CD8-positive, alpha-beta memory T cell (primary cell): ENCODE data around the gene ODAD4. TPM values are rescaled to one million over a fixed set of nuclear protein-coding genes. Genes with fewer than 3 reads are reported as not detected.
A peak's percentile ranks its signal among the peaks of the same experiment; 100 is the strongest.

ENCODE experiments used
- CTCF ChIA-PET: fragments of 350-600 bp; sonication (Branson Sonifier 250); formaldehyde crosslinking; loops from one replicate; lab custom pipeline; 2021; ENCODE audit warnings: antibody characterized with exemption; lab: Charles Lee
- POLR2A ChIA-PET: fragments of 350-600 bp; sonication (Branson Sonifier 250); formaldehyde crosslinking; loops from one replicate; lab custom pipeline; 2021; ENCODE audit warnings: antibody characterized with exemption; lab: Charles Lee
- DNase-seq, 5 donors: peaks; one replicate each; pipeline versions ENCODE4 v3.0.0 to v3.0.0-alpha.2; 2020 to 2022; ENCODE audit warnings: mixed read lengths in 1 of 5
- H3K27ac ChIP-seq: one replicate; pipeline ENCODE4 v1.7.0; 2013; ENCODE audit warnings: low read depth, mild to moderate bottlenecking, low read length, moderate library complexity
- H3K27me3 ChIP-seq: 2 replicates; pipeline ENCODE4 v1.7.0; 2013; ENCODE audit warnings: low read length, mild to moderate bottlenecking; ENCODE audit not compliant: insufficient read depth, poor library complexity, severe bottlenecking
- H3K36me3 ChIP-seq: 2 replicates; pipeline ENCODE4 v1.7.0; 2013; ENCODE audit warnings: mild to moderate bottlenecking, low read length, moderate library complexity; ENCODE audit not compliant: insufficient read depth
- H3K4me1 ChIP-seq: 2 replicates; pipeline ENCODE4 v1.7.0; 2013; ENCODE audit warnings: mild to moderate bottlenecking, low read length, moderate library complexity; ENCODE audit not compliant: insufficient read depth
- H3K4me3 ChIP-seq: 2 replicates; pipeline ENCODE4 v1.7.0; 2013; ENCODE audit warnings: mild to moderate bottlenecking, low read length
- H3K9me3 ChIP-seq: 2 replicates; pipeline ENCODE4 v1.7.0; 2013; ENCODE audit warnings: mild to moderate bottlenecking, low read length
- H3K27ac Mint-ChIP-seq, 8 donors: one replicate each; pipeline ENCODE4 v1.8.0; 2020 to 2021; ENCODE audit warnings: mixed read lengths in 8 of 8, mild to moderate bottlenecking in 6 of 8, inconsistent platforms in 3 of 8, moderate library complexity in 3 of 8
- H3K27me3 Mint-ChIP-seq, 2 donors: one replicate each; pipeline ENCODE4 v1.8.0; 2020 to 2021; ENCODE audit warnings: mixed read lengths in 2 of 2, mild to moderate bottlenecking in 1 of 2, moderate library complexity in 1 of 2
- H3K36me3 Mint-ChIP-seq, 3 donors: one replicate each; pipeline ENCODE4 v1.8.0; 2020 to 2021; ENCODE audit warnings: mixed read lengths in 3 of 3, inconsistent platforms in 1 of 3, mild to moderate bottlenecking in 1 of 3
- H3K4me1 Mint-ChIP-seq, 3 donors: one replicate each; pipeline ENCODE4 v1.8.0; 2020 to 2021; ENCODE audit warnings: mixed read lengths in 3 of 3, inconsistent platforms in 1 of 3, mild to moderate bottlenecking in 1 of 3
- H3K4me3 Mint-ChIP-seq, 7 donors: one replicate each; pipeline ENCODE4 v1.8.0; 2020 to 2021; ENCODE audit warnings: mixed read lengths in 7 of 7, mild to moderate bottlenecking in 6 of 7, moderate library complexity in 4 of 7, inconsistent platforms in 2 of 7
- H3K9me3 Mint-ChIP-seq, 5 donors: one replicate each; pipeline ENCODE4 v1.8.0; 2020 to 2022; ENCODE audit warnings: mixed read lengths in 5 of 5, mild to moderate bottlenecking in 3 of 5, moderate library complexity in 2 of 5, inconsistent platforms in 1 of 5
- polyA plus RNA-seq: library from polyadenylated mRNA; unstranded; fragments of 300-500 nt; fragmentation: Illumina TruSeq; gene quantifications from one replicate; pipeline ENCODE4 v1.2.3, GENCODE V29; 2021
- total RNA-seq, 2 experiments: library from RNA; stranded (reverse); gene quantifications; one replicate each; pipeline ENCODE4 v1.2.3, GENCODE V29; 2021

Gene ODAD4, protein sequence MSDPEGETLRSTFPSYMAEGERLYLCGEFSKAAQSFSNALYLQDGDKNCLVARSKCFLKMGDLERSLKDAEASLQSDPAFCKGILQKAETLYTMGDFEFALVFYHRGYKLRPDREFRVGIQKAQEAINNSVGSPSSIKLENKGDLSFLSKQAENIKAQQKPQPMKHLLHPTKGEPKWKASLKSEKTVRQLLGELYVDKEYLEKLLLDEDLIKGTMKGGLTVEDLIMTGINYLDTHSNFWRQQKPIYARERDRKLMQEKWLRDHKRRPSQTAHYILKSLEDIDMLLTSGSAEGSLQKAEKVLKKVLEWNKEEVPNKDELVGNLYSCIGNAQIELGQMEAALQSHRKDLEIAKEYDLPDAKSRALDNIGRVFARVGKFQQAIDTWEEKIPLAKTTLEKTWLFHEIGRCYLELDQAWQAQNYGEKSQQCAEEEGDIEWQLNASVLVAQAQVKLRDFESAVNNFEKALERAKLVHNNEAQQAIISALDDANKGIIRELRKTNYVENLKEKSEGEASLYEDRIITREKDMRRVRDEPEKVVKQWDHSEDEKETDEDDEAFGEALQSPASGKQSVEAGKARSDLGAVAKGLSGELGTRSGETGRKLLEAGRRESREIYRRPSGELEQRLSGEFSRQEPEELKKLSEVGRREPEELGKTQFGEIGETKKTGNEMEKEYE
- under 1 TPM; 0.53 to 0.57 TPM for total RNA-seq
- polyA plus RNA-seq, result 0.10 TPM

DNA sequence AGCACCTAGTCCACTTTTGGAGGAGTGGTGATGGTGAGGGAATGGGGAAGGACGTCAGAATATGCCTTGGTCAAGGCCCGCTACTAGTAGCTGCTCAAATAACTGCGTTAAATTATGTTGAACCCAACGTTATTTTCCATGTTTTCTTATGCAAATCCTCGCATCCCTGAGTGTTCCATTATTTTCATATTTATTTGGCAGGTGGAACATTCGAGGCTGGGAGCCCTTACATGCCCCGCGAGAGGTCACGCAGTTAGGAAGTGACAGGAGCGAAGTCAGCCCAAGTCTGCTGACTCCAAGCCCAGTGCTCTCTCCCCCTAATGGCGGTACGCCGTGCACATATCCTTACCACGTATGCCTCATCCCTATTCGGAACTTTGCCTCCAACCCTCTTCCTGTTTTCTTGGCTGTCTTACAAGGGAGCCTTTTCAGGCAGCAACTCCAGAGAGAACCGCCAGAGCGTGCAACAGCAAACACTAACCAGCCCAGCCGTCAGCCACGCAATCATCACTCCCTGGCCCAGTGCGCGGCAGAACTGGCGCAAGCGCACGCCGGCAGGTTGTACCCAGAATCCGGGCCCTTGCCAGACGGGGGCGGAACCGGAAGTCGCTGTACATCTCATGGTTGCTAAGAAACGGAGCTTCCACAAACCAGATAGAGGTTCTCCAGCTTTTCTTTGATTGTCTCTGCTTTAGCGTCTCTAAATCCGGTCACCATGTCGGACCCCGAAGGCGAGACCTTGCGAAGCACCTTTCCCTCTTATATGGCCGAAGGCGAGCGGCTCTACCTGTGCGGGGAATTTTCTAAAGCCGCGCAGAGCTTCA lies at the start of gene ODAD4:
TSS of gene ODAD4 (plus strand) at position 609 of the 824 bp plus-strand sequence. CDS start at position 716, 107 bp downstream.
- H3K36me3 Mint-ChIP-seq, result peaks cover 0 to 5% (median 0%) of the 10 kb centered on the region in 3 donors
- peaks cover 4 to 9% of the 10 kb centered on the region in 2 donors for H3K27me3 Mint-ChIP-seq
- H3K9me3 Mint-ChIP-seq, result no peaks in the 10 kb centered on the region
- no peaks in the 10 kb centered on the region for H3K9me3 ChIP-seq
- POLR2A ChIA-PET, result interaction anchor here (0.5 to 1.7 kb wide), 11 partner anchors 12 to 1355 kb away, joined by 3 to 15 read pairs (median 5); partner anchors contain the start of genes ACLY, CNP, DNAJC7 and KLHL11
- peak within 1 kb of the TSS; percentile 90 for H3K27ac ChIP-seq
- CTCF ChIA-PET, result interaction anchor here (0.6 to 1.7 kb wide), 14 partner anchors 8 to 183 kb away, joined by 3 to 8 read pairs (median 3); partner anchors contain the start of genes ACLY, CNP, DHX58 and DNAJC7
- H3K4me3 ChIP-seq, result peak within 1 kb of the TSS; percentile 72
- peak; percentile 94 to 97 (median 96) for DNase-seq
- peaks cover 20% of the 10 kb centered on the region for H3K4me1 ChIP-seq
- H3K36me3 ChIP-seq, result no peaks in the 10 kb centered on the region
- no peaks in the 10 kb centered on the region for H3K27me3 ChIP-seq
- peak within 1 kb of the TSS; percentile 90 to 100 (median 97) for H3K27ac Mint-ChIP-seq
- peaks cover 19 to 26% (median 24%) of the 10 kb centered on the region in 3 donors for H3K4me1 Mint-ChIP-seq
- peak within 1 kb of the TSS; percentile 88 to 97 (median 94) for H3K4me3 Mint-ChIP-seq

DNA sequence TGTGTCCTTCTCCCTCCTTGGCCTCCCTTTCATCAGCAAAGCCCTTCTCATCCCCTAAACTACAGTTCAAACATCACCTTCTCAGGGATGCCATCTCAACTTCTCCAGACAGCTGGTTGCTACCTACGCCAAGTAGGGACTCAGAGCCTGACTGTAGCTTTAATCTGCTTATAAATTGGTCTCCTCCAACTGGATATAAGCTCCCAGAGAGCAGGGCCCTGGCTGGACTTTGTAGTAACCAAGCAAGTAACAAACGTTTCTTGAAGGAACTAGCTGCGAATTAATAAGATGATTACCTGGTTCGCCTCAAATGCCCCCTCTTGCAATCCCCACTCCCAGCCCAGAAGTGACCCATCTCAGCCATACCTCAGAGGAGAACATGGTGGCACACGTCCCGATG lies 47.7 kb upstream of the ODAD4 start:
- Histone ChIP-seq H3K4me3 (no peak overlapping the region), H3K27ac (no peak overlapping the region), H3K27me3 (no peaks in the 10 kb centered on the region), H3K9me3 (no peaks in the 10 kb centered on the region), H3K4me1 (no peaks in the 10 kb centered on the region), H3K36me3 (peaks cover 50% of the 10 kb centered on the region)
- peaks cover 0 to 5% (median 0%) of the 10 kb centered on the region in 3 donors for H3K4me1 Mint-ChIP-seq
- no peak overlapping the region for H3K27ac Mint-ChIP-seq
- ChIA-PET POLR2A (no interaction called here), CTCF (no interaction called here)
- peaks cover 20 to 85% (median 26%) of the 10 kb centered on the region in 3 donors for H3K36me3 Mint-ChIP-seq
- no peak overlapping the region for H3K4me3 Mint-ChIP-seq
- no peaks in the 10 kb centered on the region for H3K9me3 Mint-ChIP-seq
- peaks cover 0 to 2% of the 10 kb centered on the region in 2 donors for H3K27me3 Mint-ChIP-seq
- DNase-seq, result no peak

DNA sequence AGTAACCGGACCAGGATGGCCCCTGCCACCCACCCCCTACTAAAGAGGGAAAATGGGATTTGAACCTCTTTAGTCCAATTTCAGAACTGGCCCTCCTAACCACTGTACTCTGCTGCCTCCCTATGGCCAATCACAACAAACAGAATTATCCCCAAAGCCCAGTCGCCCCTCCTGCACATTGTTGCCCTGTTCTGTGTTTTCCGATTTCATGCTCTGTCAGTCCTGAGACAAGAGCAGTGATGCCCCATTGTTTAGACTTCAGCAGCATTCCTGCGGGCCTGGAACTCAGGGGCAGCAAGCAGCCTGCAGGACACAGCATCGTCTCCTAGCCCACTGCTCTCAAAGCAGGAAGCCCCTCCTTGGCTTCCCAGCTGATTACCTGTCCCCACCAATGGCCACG lies 44.7 kb upstream of the ODAD4 start:
- no peaks in the 10 kb centered on the region for H3K27me3 ChIP-seq
- H3K9me3 ChIP-seq, result no peaks in the 10 kb centered on the region
- H3K36me3 Mint-ChIP-seq, result peaks cover 20 to 84% (median 23%) of the 10 kb centered on the region in 3 donors
- peak overlapping the region in 1 of 8 donors; percentile 8 for H3K27ac Mint-ChIP-seq
- no peak for DNase-seq
- ChIA-PET CTCF (interaction anchor here (0.6 kb wide), 1 partner anchor 74 kb away, joined by 3 read pairs; the partner anchor contains the start of gene P3H4), POLR2A (no interaction called here)
- H3K36me3 ChIP-seq, result peaks cover 37% of the 10 kb centered on the region
- H3K9me3 Mint-ChIP-seq, result no peaks in the 10 kb centered on the region
- no peaks in the 10 kb centered on the region for H3K27me3 Mint-ChIP-seq
- H3K4me3 Mint-ChIP-seq, result no peak overlapping the region
- H3K4me3 ChIP-seq, result no peak overlapping the region
- no peaks in the 10 kb centered on the region for H3K4me1 ChIP-seq
- H3K27ac ChIP-seq, result no peak overlapping the region
- H3K4me1 Mint-ChIP-seq, result peaks cover 0 to 5% (median 0%) of the 10 kb centered on the region in 3 donors

DNA sequence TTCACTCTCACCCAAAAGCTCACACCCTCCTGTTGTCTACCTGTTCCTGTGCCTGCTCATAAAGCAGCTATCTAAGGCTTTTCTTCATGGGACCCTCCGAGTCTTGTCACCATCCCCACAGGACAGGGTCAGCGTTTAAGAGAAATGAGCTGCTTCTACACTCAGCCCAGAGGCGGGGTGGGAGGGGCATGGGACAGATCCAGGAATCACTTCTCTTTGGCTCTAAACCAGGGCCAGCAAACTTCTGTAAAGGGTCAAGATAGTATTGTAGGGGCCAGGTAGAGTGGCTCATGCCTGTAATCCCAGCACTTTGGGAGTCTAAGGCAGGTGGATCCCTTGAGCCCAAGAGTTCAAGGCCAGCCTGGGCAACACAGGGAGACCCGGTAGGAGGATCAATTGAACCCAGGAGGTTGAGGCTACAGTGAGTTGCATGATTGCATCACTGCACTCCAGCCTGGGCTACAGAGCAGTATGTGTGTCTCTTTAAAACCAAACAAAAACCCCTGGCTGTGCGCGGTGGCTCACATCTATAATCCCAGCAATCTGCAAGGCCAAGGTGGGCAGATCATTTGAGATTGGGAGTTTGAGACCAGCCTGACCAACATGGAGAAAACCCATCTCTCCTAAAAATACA lies 42.0 kb upstream of the ODAD4 start:
- peak overlapping the region in 2 of 8 donors; percentile 36 to 49 for H3K27ac Mint-ChIP-seq
- Histone ChIP-seq H3K4me3 (no peak overlapping the region), H3K36me3 (peaks cover 51% of the 10 kb centered on the region)

GRCh38 chr17:41891135-41892020 lies 39.0 kb upstream of the ODAD4 start:
- CTCF ChIA-PET, result no interaction called here
- Histone ChIP-seq H3K9me3 (no peaks in the 10 kb centered on the region), H3K27ac (no peak overlapping the region), H3K36me3 (peaks cover 45% of the 10 kb centered on the region), H3K4me1 (no peaks in the 10 kb centered on the region), H3K27me3 (no peaks in the 10 kb centered on the region), H3K4me3 (no peak overlapping the region)
- no peaks in the 10 kb centered on the region for H3K4me1 Mint-ChIP-seq
- no peaks in the 10 kb centered on the region for H3K27me3 Mint-ChIP-seq
- no peak for DNase-seq
- no peaks in the 10 kb centered on the region for H3K9me3 Mint-ChIP-seq
- H3K4me3 Mint-ChIP-seq, result no peak overlapping the region
- POLR2A ChIA-PET, result no interaction called here
- peak overlapping the region in 2 of 8 donors; percentile 26 to 70 for H3K27ac Mint-ChIP-seq
- H3K36me3 Mint-ChIP-seq, result peaks cover 14 to 80% (median 18%) of the 10 kb centered on the region in 3 donors

More for the DNA sequence above, 42.0 kb upstream of the ODAD4 start:
- H3K4me3 Mint-ChIP-seq, result no peak overlapping the region
- CTCF ChIA-PET, result no interaction called here
- Histone ChIP-seq H3K27ac (no peak overlapping the region), H3K27me3 (no peaks in the 10 kb centered on the region), H3K4me1 (no peaks in the 10 kb centered on the region), H3K9me3 (no peaks in the 10 kb centered on the region)
- no peaks in the 10 kb centered on the region for H3K27me3 Mint-ChIP-seq
- no peaks in the 10 kb centered on the region for H3K9me3 Mint-ChIP-seq
- no peak for DNase-seq
- H3K36me3 Mint-ChIP-seq, result peaks cover 15 to 85% (median 25%) of the 10 kb centered on the region in 3 donors
- H3K4me1 Mint-ChIP-seq, result no peaks in the 10 kb centered on the region
- POLR2A ChIA-PET, result interaction anchor here (0.6 kb wide), 1 partner anchor 51 kb away, joined by 4 read pairs; the partner anchor contains the start of gene KLHL10

- H3K36me3 ChIP-seq, result peaks cover 49% of the 10 kb centered on the region
- ChIA-PET POLR2A (no interaction called here), CTCF (no interaction called here)
- no peak overlapping the region for H3K4me3 Mint-ChIP-seq
- H3K4me1 ChIP-seq, result no peaks in the 10 kb centered on the region
- H3K9me3 Mint-ChIP-seq, result no peaks in the 10 kb centered on the region
- H3K36me3 Mint-ChIP-seq, result peaks cover 14 to 82% (median 19%) of the 10 kb centered on the region in 3 donors
- no peaks in the 10 kb centered on the region for H3K4me1 Mint-ChIP-seq
- H3K4me3 ChIP-seq, result no peak overlapping the region
- H3K27me3 ChIP-seq, result no peaks in the 10 kb centered on the region
- H3K9me3 ChIP-seq, result no peaks in the 10 kb centered on the region
- no peaks in the 10 kb centered on the region for H3K27me3 Mint-ChIP-seq
- peak overlapping the region in 3 of 8 donors; percentile 26 to 70 (median 60) for H3K27ac Mint-ChIP-seq
- no peak for DNase-seq
- H3K27ac ChIP-seq, result no peak overlapping the region
These were observed 38.4 kb upstream of the ODAD4 start for GRCh38 chr17:41892021-41892376.
